ENCODE measurements around the gene CAP1.

The CAP1 gene

GRCh38 chr1:40092241-40092640 lies 51.7 kb downstream of the CAP1 start:
- TF ChIP-seq CTCF (IDR thresholded peaks at IDR 0.05; ENCODE audit: low read length): no peak
- no peak for TF ChIP-seq EZH2 (optimal IDR thresholded peaks at IDR 0.05; ENCODE audit: low read depth, low read length)
- H3K27ac ChIP-seq (ENCODE audit: low read length): no peak overlapping the region
- H3K4me3 ChIP-seq (ENCODE audit: low read length): no peak overlapping the region
- no peaks in the 10 kb centered on the region for H3K27me3 ChIP-seq (replicated peaks; ENCODE audit: insufficient read depth, low read length)
- peaks cover 40% of the 10 kb centered on the region for H3K79me2 ChIP-seq (ENCODE audit: low read length)
- no peaks in the 10 kb centered on the region for H3K36me3 ChIP-seq (replicated peaks; ENCODE audit: insufficient read depth, low read length)
- peaks cover 4% of the 10 kb centered on the region for H3K4me1 ChIP-seq (ENCODE audit: low read length)
- H2AFZ ChIP-seq (ENCODE audit: low read length): no peak overlapping the region
- no peaks in the 10 kb centered on the region for H3K9me3 ChIP-seq (replicated peaks; ENCODE audit: insufficient read depth, low read length)
- H3K9ac ChIP-seq (ENCODE audit: low read length): no peak overlapping the region
- H3K9me2 ChIP-seq (replicated peaks; ENCODE audit: insufficient read depth, low read length): no peaks in the 10 kb centered on the region
- no peaks in the 10 kb centered on the region for H4K20me1 ChIP-seq (ENCODE audit: insufficient read depth, low read length)
- DNase-seq: no peak
- no peaks in the 10 kb centered on the region for H3F3A ChIP-seq (ENCODE audit: insufficient read depth, low read length)
- no peak overlapping the region for H3K4me2 ChIP-seq (ENCODE audit: low read depth, low read length)

GRCh38 chr1:40092706-40093639 lies 52.4 kb downstream of the CAP1 start:
- DNase-seq: no peak
- H2AFZ ChIP-seq (ENCODE audit: low read length): no peak overlapping the region

GRCh38 chr1:40094466-40095110 lies 54.1 kb downstream of the CAP1 start:
- Histone ChIP-seq H4K20me1 (ENCODE audit: insufficient read depth, low read length) (no peaks in the 10 kb centered on the region), H3F3A (ENCODE audit: insufficient read depth, low read length) (no peaks in the 10 kb centered on the region), H3K36me3 (replicated peaks; ENCODE audit: insufficient read depth, low read length) (no peaks in the 10 kb centered on the region), H3K4me2 (ENCODE audit: low read depth, low read length) (no peak overlapping the region), H3K9me3 (replicated peaks; ENCODE audit: insufficient read depth, low read length) (no peaks in the 10 kb centered on the region), H3K79me2 (ENCODE audit: low read length) (peaks cover 40% of the 10 kb centered on the region), H3K9me2 (replicated peaks; ENCODE audit: insufficient read depth, low read length) (no peaks in the 10 kb centered on the region), H3K4me1 (ENCODE audit: low read length) (peaks cover 9% of the 10 kb centered on the region), H2AFZ (ENCODE audit: low read length) (no peak overlapping the region), H3K27ac (ENCODE audit: low read length) (no peak overlapping the region), H3K9ac (ENCODE audit: low read length) (no peak overlapping the region), H3K4me3 (ENCODE audit: low read length) (no peak overlapping the region), H3K27me3 (replicated peaks; ENCODE audit: insufficient read depth, low read length) (no peaks in the 10 kb centered on the region)
- no peak for DNase-seq
- TF ChIP-seq EZH2 (optimal IDR thresholded peaks at IDR 0.05; ENCODE audit: low read depth, low read length): no peak
- TF ChIP-seq EZH2phosphoT487 (IDR thresholded peaks at IDR 0.05; ENCODE audit: low read length): no peak
- no peak for TF ChIP-seq CTCF (IDR thresholded peaks at IDR 0.05; ENCODE audit: low read length)

More at GRCh38 chr1:40092706-40093639, 52.4 kb downstream of the CAP1 start:
- Histone ChIP-seq H3K79me2 (ENCODE audit: low read length) (peaks cover 40% of the 10 kb centered on the region), H3K36me3 (replicated peaks; ENCODE audit: insufficient read depth, low read length) (no peaks in the 10 kb centered on the region), H3F3A (ENCODE audit: insufficient read depth, low read length) (no peaks in the 10 kb centered on the region), H4K20me1 (ENCODE audit: insufficient read depth, low read length) (no peaks in the 10 kb centered on the region), H3K4me1 (ENCODE audit: low read length) (peaks cover 9% of the 10 kb centered on the region), H3K27me3 (replicated peaks; ENCODE audit: insufficient read depth, low read length) (no peaks in the 10 kb centered on the region), H3K4me2 (ENCODE audit: low read depth, low read length) (no peak overlapping the region), H3K9ac (ENCODE audit: low read length) (no peak overlapping the region), H3K9me2 (replicated peaks; ENCODE audit: insufficient read depth, low read length) (no peaks in the 10 kb centered on the region), H3K4me3 (ENCODE audit: low read length) (no peak overlapping the region), H3K9me3 (replicated peaks; ENCODE audit: insufficient read depth, low read length) (no peaks in the 10 kb centered on the region), H3K27ac (ENCODE audit: low read length) (no peak overlapping the region)
- TF ChIP-seq EZH2phosphoT487 (IDR thresholded peaks at IDR 0.05; ENCODE audit: low read length) (no peak), CTCF (IDR thresholded peaks at IDR 0.05; ENCODE audit: low read length) (no peak), EZH2 (optimal IDR thresholded peaks at IDR 0.05; ENCODE audit: low read depth, low read length) (no peak)
